ENCODE measurements around the gene ASAP3. TPM values are rescaled to one million over a fixed set of nuclear protein-coding genes. Genes with fewer than 3 reads are reported as not detected.

Gene ASAP3
- total and polyA plus RNA-seq, 2 of the 13 experiments (the other 11 are each of a cell fraction or from before 2014, with no cell fraction given): 32.6 to 37.0 TPM

GRCh38 chr1:23484253-23485001, 448 bp upstream of the ASAP3 start (continued):
- peak; percentile 41; the same call in 1 of the 2 replicates for TF ChIP-seq TFAP4 (IDR thresholded peaks at IDR 0.05; ENCODE audit: borderline replicate concordance, low read depth)
- peak; percentile 16; the same call in 1 of the 2 replicates for TF ChIP-seq ARID4A (CRISPR knock-in tag; IDR thresholded peaks at IDR 0.05; ENCODE audit: borderline replicate concordance)
- TF ChIP-seq KLF16 (CRISPR knock-in tag; IDR thresholded peaks at IDR 0.05): peak in 1 of 2 experiments; percentile 10; a peak in 1 of 4 replicates
- TF ChIP-seq ZBTB20 (CRISPR knock-in tag; IDR thresholded peaks at IDR 0.05; ENCODE audit: borderline replicate concordance, low read depth): no peak
- TF ChIP-seq ZNF333 (CRISPR knock-in tag; IDR thresholded peaks at IDR 0.05; ENCODE audit: borderline replicate concordance): no peak
- peak; percentile 88 for TF ChIP-seq ZMYM3 (CRISPR knock-in tag; IDR thresholded peaks at IDR 0.05)
- no peak for TF ChIP-seq HNRNPL (IDR thresholded peaks at IDR 0.05; ENCODE audit: low read depth, low read length)
- TF ChIP-seq MAX (IDR thresholded peaks at IDR 0.05): peak; percentile 46; the same call in 1 of the 2 replicates
- no peak for TF ChIP-seq ZBTB2 (CRISPR knock-in tag; IDR thresholded peaks at IDR 0.05; ENCODE audit: low read depth)
- 0 out of 2 replicates have a peak, but pooled peaks have one; percentile 2 for TF ChIP-seq GMEB1 (CRISPR knock-in tag; IDR thresholded peaks at IDR 0.05; ENCODE audit: borderline replicate concordance)
- no peak for TF ChIP-seq ZSCAN22 (CRISPR knock-in tag; IDR thresholded peaks at IDR 0.05)
- TF ChIP-seq RXRA (CRISPR knock-in tag; IDR thresholded peaks at IDR 0.05): no peak
- peak; percentile 30 for TF ChIP-seq HNRNPLL (IDR thresholded peaks at IDR 0.05; ENCODE audit: low read depth, low read length, poor library complexity, severe bottlenecking)
- TF ChIP-seq SP1 (IDR thresholded peaks at IDR 0.05): no peak
- TF ChIP-seq SP1 (CRISPR knock-in tag; IDR thresholded peaks at IDR 0.05): 0 out of 2 replicates have a peak, but pooled peaks have one; percentile 29
- peak; percentile 42; the same call in 1 of the 2 replicates for TF ChIP-seq SP4 (CRISPR knock-in tag; IDR thresholded peaks at IDR 0.05)
- TF ChIP-seq SALL1 (CRISPR knock-in tag; IDR thresholded peaks at IDR 0.05): peak; percentile 18; the same call in 1 of the 2 replicates
- peak; percentile 27; the same call in 1 of the 2 replicates for TF ChIP-seq TAF1 (CRISPR knock-in tag; IDR thresholded peaks at IDR 0.05)
- peak; percentile 87 for TF ChIP-seq CHD4 (IDR thresholded peaks at IDR 0.05; ENCODE audit: borderline replicate concordance, low read length)
- TF ChIP-seq MAZ (IDR thresholded peaks at IDR 0.05; ENCODE audit: borderline replicate concordance, low read depth, low read length): no peak
- TF ChIP-seq MAZ (CRISPR knock-in tag; IDR thresholded peaks at IDR 0.05; ENCODE audit: low read depth): 0 out of 2 replicates have a peak, but pooled peaks have one; percentile 36

Measured in HepG2 (cell line).